ENCODE data around the gene DUS1L.

Gene DUS1L

DNA sequence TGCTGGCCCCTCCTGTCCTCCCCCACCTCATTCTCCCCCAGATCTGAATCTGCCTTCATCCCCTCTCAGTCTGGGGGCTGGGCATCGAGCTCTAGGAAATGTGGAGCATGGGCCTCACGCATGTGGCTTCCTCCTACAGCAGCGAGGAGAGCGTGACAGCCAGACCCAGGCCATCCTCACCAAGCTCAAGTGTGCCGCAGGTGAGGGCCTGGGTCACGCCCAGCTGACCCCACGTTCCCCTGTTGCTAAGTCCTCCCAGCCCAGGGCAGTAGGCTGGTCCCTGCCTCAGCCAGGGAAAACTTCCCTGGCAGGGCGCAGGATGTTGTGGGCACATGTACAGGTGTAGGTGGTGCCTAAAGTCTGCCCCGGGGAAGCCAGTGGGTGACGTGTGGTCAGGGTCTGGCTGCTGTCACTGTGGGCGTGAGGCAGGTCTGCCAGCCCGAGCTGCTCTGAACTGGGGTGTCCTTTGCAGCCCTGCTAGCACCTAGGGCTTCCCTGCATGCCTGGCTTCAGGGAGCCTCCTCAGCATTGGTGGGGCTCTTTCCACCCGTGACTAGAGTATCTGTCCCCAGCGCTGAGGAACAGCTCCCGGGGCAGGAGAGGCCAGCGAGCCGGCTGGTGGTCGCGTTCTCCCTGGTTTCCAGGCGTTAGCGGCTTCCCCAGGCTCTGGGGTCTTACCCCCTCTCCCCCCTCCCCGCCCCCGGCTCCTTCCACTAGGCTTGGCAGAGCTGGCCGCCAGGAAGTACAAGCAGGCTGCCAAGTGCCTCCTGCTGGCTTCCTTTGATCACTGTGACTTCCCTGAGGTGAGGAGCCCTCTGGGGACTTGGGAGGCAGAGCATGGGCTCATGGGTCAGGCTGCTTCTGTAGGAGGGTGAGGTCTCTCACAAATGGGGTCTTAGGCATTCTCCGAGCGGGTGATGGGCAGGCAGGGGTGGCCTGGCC, 10.3 kb downstream of the DUS1L start:
- no peak for DNase-seq (ENCODE audit: low read depth in 2 of 2)

DNA sequence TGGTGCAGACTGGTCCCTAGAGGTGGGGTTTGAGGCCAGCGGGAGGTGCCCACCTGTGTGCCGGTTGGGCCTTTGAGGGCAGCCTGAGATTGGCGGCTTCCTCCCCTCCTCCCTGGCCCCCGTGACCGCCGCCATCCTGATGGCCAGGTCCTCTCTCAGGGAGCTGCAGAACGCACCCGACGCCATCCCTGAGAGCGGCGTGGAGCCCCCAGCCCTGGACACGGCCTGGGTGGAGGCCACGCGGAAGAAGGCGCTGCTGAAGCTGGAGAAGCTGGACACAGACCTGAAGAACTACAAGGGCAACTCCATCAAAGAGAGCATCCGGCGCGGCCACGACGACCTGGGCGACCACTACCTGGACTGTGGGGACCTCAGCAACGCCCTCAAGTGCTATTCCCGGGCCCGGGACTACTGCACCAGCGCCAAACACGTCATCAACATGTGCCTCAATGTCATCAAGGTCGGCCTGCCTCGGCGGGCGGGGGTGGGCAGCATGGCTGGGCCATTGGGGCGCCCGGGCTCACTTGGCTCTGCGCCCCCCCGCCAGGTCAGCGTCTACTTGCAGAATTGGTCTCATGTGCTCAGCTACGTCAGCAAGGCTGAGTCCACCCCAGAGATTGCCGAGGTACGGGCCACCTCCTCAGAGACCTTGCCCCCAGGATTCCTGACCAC, 11.1 kb downstream of the DUS1L start:
- no peak for DNase-seq (ENCODE audit: low read depth in 2 of 2)

GRCh38 chr17:82053556-82054263, 11.9 kb downstream of the DUS1L start:
- no peak for DNase-seq (ENCODE audit: low read depth in 2 of 2)

GRCh38 chr17:82053130-82053529, 12.5 kb downstream of the DUS1L start:
- no peak for DNase-seq (ENCODE audit: low read depth in 2 of 2)

DNA sequence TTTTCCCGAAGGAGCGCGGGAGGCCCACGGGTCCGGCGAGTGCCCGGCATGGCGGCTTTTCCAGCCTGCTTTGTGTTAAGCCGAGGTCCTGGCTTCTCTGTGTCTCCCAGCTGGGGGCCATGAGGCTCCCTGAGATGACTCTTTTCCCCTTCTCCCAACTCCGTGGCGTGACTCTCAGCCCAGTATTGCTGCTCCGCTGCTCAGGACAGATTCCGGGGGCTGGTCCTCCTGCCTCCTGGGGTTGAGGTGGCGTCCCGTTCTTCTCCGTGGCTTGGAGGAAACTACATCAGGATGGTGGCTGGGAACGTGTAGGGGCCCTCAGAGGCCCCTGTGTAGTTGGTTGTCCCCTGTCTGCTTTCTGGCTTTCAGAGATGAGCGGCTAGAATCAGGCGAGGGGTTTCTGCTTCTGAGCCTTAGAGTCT, 13.0 kb downstream of the DUS1L start:
- DNase-seq (ENCODE audit: low read depth in 2 of 2): no peak

DNA sequence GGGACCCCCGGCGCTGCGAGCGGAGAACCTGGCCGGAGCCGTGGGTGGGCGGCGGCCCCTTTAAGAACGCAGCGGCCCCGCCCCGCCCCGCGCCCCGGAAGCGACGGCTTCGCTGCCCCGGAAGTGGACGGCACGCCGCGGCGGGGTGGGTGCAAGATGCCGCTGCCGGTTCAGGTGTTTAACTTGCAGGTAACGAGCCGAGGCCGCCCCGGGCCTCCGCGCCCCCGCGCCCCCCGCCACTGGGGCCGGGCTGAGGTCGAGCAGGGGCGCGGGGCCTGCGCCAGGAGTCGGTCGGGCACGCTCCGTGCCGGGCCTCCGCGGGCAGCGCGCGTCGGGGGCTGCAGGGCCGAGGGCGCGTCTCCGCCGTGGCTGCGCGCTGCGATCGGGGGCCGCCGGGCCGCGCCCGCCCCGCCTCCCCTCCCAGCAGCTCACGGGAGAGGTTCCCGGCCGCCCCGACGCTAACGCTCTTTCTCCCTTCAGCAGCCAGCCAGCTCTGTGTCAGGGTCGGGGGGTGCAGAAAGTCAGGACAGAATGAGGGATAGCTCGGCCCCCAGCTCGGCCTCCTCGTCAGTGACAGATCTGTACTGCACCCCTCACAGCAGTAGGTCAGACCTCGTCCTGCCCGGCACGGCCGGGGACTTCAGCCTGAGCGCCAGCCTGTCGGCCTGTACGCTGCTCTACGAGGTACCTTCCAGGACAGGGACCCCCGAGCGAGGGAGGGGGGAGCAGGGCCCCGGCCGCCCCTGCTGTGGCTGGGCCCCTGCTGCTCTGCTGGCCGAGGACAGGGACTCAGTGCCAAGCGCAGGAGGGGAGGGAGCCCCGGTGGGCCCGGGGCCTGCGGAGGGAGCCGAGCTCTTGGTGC, 13.6 kb downstream of the DUS1L start, which contains the start of the genes GPS1 and RFNG:
TSS of gene GPS1 (plus strand) at position 123 of the 862 bp plus-strand sequence. CDS start at position 157, 34 bp downstream.
TSS of gene RFNG (minus strand) at position 36 of the 862 bp plus-strand sequence. CDS start 45 bp downstream, outside the sequence.
- DNase-seq (ENCODE audit: low read depth in 2 of 2): peak; percentile 47 to 80

- no peak for DNase-seq (ENCODE audit: low read depth in 2 of 2)
Measured at GRCh38 chr17:82050761-82051641, 14.6 kb downstream of the DUS1L start.

- DNase-seq (ENCODE audit: low read depth in 2 of 2): no peak
Measured at GRCh38 chr17:82050152-82050760, 15.3 kb downstream of the DUS1L start.

DNA sequence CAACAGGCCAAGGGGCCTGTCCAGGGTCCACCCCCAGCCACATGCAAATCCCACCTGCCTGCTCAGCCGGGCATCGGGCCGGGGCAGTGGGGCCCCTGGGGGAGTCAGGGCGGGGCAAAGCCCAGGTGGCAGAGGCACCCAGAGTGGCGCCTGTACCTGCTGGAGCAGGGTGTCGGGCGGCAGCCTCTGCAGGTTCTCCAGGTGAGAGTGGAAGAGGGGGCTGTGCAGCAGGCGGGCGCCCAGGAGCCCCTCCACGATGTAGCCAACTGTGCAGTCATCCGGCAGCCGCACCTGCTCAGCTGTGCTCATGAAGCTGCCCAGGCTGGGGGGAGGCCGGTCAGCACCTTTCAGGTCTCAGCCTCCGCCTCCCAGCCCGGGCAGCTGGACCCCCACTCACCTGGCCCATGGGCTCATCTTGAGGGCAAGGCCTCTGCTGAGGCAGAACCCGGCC, 16.1 kb downstream of the DUS1L start:
- DNase-seq (ENCODE audit: low read depth in 2 of 2): no peak

- DNase-seq (ENCODE audit: low read depth in 2 of 2): no peak
Measured at GRCh38 chr17:82049106-82049505, 16.5 kb downstream of the DUS1L start.

- DNase-seq (ENCODE audit: low read depth in 2 of 2): no peak
Measured at GRCh38 chr17:82048571-82048971, 17.0 kb downstream of the DUS1L start.

DNA sequence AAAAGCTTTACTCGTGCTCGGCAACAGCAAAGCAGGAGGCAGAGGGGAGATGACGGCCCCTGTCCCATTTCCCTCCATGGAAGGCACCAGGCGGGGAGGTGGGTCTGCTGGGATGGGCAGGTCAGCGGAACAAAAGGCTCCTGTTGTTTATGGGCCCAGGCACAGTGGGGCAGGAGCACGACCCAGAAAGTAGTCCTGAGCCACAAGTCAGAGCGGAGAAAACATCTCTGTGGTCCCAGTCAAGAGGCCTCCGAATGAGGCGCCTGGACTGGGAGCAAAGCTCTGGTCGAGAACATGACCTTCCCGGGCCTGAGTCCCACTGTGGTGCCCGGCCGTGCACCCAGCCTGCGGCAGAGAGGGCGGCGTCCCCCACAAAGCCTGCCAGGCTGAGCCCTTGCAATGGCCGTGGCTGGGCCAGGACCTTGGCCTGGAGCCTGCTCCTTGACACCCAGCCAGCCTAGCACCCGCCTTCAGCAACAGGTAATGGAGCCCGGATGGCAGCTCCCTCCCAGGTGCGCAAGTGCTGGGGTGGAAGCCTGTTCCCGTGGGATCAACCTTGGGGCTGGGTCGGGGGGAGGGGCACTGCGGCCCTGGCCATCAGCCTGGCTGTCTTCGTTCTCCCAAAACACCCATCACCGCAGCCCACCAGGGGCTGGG, 17.6 kb downstream of the DUS1L start:
- DNase-seq (ENCODE audit: low read depth in 2 of 2): no peak

GRCh38 chr17:82047379-82047778, 18.2 kb downstream of the DUS1L start:
- DNase-seq (ENCODE audit: low read depth in 2 of 2): no peak

GRCh38 chr17:82046903-82047302, 18.7 kb downstream of the DUS1L start:
- no peak for DNase-seq (ENCODE audit: low read depth in 2 of 2)

DNA sequence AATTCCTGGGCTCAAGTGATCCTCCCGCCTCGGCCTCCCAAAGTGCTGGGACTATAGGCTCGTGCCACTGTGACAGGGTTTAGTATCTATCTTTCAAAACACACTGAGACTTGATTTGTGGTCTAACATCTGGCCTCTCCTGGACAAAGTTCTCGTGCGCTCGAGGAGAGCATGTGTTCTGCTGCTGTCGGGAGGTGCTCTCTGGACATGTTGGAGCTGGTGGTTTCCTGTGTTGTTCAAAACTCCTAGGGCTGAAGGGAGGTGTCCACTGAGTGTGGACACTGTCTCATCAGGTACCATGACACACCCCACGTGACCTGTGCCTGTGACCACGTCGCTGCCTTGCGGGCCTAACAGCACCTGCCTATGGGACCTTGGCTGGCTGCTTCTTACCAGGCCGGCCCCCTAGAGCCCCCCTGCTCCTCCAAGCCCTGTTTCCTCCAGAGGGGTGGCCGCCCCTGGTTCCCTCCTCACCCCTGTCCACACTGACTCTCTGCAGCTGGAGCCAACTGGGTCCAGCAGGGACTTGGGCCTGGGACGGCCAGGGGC, 19.6 kb downstream of the DUS1L start:
- DNase-seq (ENCODE audit: low read depth in 2 of 2): no peak

- no peak for DNase-seq (ENCODE audit: low read depth in 2 of 2)
Measured at GRCh38 chr17:82043507-82043906, 22.1 kb downstream of the DUS1L start.

DNA sequence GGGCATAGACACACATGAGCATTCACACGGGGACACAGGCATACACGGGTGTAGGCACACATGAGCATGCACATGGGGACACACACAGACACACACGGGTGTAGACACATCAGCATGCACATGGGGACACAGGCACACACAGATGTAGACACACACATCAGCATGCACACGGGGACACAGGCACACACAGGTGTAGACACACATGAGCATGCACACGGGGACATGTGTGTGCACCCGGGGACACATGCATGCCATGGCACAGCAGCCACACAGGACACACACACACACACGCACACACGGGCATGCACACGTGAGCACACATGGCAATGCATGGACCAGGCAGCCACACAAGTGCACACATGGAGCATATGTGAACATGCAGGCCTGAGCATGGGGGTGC, 23.0 kb downstream of the DUS1L start:
- no peak for DNase-seq (ENCODE audit: low read depth in 2 of 2)

DNA sequence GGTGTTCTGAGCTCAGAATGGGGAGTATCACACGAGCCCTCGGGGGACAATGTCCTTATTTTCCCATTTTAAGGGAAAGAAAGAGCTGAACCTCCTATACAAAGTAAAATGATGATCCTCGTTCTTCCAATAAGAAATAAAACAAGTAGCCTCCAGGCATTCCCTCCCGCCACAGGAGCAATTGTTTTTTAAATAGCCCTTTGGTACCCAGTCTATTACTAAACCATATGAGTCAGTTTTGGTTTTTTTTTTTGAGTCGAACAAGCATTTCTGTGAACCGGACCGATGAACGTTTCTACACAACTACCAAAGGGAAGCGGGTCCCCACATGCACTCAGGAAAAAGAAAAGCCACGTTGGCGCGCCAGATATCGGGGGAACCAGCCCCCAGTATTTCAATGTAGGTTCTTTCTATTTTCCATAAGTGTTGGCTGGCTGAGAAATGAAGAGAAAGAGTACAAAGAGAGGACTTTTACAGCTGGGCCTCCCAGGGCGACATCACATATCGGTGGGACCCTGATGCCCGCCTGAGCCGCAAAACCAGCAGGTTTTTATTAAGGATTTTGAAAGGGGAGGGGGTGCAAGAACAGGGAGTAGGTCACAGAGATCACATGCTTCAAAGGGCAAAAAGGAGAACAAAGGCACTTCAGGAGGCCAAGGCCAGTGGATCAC, 24.3 kb downstream of the DUS1L start:
- DNase-seq (ENCODE audit: low read depth in 2 of 2): no peak

Measured in stimulated activated CD4-positive, alpha-beta T cell treated with anti-CD3 and anti-CD28 coated beads, Interleukin-15, amount 100 ng/mL, for 48 hours (primary cell).